Fibroblast of mammary gland (primary cell): ENCODE results near the gene ODF2L.
"Not testable (repeated sequence)": the region's sequence is repeated elsewhere in the genome, so short reads cannot be mapped to it uniquely, and the experiment has no call there.

ENCODE experiments used
- DNase-seq: peaks from one replicate; pipeline ENCODE4 v3.0.0-alpha.2; 2010; ENCODE audit warnings: low read depth
- H3K4me3 ChIP-seq: 2 replicates; pipeline ENCODE4 v1.5.1; 2011; ENCODE audit warnings: low read depth, mild to moderate bottlenecking, low read length, moderate library complexity; ENCODE audit not compliant: control insufficient read depth
- CTCF ChIP-seq: conservative IDR thresholded peaks from 2 replicates; pipeline ENCODE4 v1.5.1; 2011; ENCODE audit warnings: low read depth, low read length, inconsistent platforms; ENCODE audit not compliant: control insufficient read depth, insufficient read depth

Gene ODF2L

DNA sequence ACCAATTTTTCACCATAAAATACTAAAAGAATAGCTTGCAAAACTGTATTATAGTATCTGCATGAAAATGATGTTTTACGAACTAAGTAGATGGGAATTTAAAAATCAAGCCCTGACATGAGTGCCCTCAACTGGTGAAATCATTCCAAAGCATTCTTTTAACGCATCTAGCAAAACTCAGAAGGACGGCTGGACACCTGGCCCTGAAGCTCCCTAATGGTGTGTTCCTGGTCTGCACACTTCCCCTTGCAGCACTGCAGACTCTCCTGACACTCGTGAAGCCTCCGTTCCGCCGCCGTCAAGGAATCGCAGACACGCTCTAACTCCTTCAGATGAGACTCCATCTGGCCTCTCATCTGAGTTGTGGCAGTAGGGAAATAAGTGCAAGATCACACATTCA, 39.9 kb downstream of the ODF2L start:
- no peak overlapping the region for H3K4me3 ChIP-seq
- TF ChIP-seq CTCF = no peak
- no peak for DNase-seq

GRCh38 chr1:86352086-86352485, 44.0 kb downstream of the ODF2L start:
- DNase-seq = peak; percentile 56
- no peak overlapping the region for H3K4me3 ChIP-seq
- TF ChIP-seq CTCF = no peak

DNA sequence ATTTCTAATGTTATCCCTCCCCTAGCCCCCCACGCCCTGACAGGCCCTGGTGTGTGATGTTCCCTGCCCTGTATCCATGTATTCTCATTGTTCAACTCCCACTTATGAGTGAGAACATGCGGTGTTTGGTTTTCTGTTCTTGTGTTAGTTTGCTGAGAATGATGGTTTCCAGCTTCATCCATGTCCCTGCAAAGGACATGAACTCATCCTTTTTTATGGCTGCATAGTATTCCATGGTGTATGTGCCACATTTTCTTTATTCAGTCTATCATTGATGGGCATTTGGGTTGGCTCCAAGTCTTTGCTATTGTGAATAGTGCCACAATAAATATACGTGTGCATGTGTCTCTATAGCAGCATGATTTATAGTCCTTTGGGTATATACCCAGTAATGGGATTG, 45.9 kb downstream of the ODF2L start:
- DNase-seq = not testable (repeated sequence)

DNA sequence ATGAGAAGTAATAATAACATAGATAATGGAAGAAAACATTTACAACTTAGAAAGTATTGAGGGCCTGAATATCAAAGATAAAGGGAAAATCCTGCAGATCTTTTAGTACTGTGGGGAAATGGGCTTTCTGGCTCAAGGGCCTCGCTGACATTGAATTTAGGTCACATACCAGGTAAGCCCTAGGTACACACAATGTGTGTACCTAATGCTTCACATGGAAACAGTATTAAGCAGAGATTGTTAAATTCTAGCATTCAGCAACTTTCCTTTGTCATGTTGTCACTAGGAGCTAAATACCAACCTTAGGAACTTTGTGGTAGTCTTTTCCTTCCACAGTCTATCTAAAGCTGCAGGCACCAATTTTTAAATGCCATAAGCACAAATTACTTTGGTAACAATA, 49.7 kb downstream of the ODF2L start:
- no peak overlapping the region for H3K4me3 ChIP-seq
- DNase-seq = no peak
- TF ChIP-seq CTCF = no peak

More for the DNA sequence above, 45.9 kb downstream of the ODF2L start:
- H3K4me3 ChIP-seq = not testable (repeated sequence)

DNA sequence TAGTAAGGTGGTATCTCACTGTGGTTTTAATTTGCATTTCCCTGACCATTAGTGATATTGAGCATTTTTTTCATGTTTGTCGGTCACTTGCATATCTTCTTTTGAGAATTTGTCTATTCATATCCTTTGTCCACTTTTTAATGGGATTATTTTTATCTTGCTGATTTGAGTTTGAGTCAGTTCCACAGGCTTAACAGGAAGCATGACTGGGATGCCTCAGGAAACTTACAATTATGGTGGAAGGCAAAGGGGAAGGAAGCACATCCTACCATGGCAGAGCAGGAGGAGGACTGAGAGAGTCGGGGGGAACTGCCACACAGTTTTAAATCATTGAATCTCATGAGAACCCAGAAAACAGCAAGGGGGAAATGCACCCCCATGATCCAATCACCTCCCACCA, 51.1 kb downstream of the ODF2L start:
- no peak overlapping the region for H3K4me3 ChIP-seq
- no peak for TF ChIP-seq CTCF
- no peak for DNase-seq

DNA sequence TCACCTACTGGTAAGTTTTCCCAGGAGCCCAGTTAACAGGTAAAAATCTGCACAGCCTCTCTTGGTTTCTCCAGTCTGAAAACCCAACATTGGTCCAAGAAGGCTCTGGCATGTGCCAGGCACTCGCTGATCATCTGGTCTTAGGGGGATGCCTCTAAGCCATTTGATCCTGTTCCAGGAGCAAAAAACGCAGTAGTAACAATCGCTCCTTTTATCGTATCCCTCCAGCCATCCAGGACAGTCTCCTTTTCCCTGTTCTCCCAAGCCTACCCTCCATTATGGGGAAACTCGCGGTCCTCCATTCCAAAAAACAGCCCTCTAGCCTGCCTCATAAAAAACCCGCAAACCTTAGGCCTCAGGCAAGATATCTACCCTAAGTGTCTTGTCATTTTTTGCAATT, 56.2 kb downstream of the ODF2L start:
- H3K4me3 ChIP-seq = no peak overlapping the region
- DNase-seq = no peak
- no peak for TF ChIP-seq CTCF

DNA sequence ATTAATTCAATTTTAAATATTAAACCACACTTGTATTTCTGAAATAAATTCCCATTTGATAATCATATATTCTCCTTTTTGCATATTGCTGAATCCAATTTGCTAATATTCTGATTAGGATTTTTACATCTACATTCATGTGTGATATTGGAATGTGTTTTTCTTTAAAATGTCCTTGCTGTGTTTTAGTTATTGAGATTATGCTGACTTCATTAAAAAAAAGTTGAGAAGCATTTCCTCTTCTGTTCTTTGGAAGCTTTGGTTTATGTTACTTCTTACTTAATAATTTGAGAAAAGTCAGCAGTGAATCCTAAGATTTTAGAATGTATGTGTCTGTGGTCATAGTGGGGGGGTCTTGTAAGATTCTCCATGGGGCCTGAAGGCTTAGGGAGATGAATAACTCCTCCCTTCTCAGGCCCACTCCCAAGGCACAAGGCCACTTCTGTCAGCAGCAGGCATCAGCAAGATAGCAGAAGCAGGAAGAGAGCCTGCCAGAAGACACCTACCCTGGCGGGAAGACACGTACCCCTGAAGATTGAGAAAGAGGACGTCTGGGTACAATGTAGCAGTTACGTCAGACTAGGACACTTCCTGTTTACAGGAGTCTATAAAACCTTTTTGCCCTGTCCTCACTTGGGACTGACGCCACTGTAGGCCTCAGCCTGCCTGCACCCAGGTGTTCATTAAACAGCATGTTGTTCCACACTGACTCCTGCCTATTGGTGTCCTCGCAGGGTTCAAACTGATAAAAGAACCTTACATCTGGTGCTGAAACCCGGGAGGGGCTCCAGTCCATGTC, 56.9 kb downstream of the ODF2L start:
- TF ChIP-seq CTCF = no peak
- H3K4me3 ChIP-seq = no peak overlapping the region
- DNase-seq = no peak
